Activated CD4-positive, alpha-beta T cell treated with anti-CD3 and anti-CD28 coated beads for 24 hours (primary cell): ENCODE measurements around the gene LGR6.
"Not testable (repeated sequence)": the region's sequence is repeated elsewhere in the genome, so short reads cannot be mapped to it uniquely, and the experiment has no call there.

Experiments used
- DNase-seq, 2 donors: peaks; one replicate each; pipeline ENCODE4 v3.0.0-alpha.2; 2020; ENCODE audit warnings: low read depth in 2 of 2

The LGR6 gene

DNA sequence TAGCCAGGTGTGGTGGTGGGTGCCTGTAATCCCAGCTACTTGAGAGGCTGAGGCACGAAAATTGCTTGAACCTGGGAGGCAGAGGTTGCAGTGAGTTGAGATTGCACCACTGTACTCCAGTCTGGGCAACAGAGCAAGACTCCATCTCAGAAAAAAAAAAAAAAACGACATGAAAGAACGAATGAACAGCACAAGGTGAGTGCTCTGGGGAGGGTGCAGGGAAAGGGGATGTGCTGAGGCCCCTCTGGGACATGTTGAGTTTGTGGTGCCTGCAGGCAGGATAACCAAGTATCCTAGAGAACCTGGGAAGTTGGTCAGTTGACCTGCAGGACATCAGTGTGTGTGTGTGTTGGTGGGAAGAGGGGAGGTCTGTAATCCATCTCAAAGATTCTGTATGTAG is 46.6 kb downstream of the LGR6 start:
- DNase-seq, result not testable (repeated sequence)

DNA sequence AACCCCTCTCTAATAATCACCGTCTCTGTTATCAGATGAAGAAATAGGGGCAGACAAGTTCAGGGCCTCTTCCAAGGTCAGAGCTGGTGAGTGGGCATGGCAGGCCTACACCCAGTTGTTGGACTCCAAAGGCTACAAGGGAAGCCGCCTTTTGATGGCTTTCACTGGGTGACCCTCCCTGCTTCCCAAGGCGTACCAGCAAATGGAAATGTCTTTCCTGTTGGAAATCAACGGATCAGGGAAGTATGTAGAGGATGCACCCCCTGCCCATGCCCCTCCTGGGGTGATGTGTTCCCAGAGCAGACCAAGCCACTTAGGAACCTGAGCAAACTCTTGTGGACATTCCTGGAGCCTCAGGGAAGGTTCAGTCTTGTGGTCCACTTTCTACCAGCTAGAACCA is 47.4 kb downstream of the LGR6 start:
- DNase-seq, result no peak

DNA sequence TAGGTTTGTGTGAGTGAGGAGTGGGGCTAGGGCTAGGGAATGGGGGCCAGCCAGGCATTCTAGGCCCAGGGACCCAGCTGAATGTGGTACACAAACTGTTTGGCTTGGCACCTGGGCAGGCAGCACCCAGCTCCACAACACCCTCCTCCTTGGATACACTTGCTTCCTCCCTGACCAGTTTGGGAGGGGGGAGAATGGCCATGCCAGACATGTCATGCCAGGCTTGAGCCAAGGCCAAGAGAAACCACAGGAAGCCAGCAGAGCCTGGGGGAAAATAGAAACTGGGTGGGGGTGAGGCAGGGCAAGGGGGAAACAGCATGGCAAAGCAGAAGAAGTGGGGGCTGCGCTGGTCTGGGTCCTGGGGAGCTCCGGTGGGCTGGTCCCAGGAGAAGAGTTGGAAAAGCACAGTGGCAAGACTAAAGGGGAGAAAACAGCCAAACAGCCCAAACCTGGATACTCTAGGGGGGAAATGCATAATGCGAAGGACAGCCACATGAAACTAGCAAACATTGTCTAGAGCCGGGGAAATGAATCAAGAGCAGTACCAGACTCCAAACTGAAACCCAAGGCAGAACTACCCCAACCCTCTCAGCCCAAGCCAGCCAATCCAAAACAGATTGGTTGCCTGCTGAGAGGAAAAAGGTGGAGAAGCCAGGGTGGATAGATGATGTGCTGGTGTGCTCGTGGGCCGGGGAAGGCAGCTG is 47.9 kb downstream of the LGR6 start:
- no peak for DNase-seq

DNA sequence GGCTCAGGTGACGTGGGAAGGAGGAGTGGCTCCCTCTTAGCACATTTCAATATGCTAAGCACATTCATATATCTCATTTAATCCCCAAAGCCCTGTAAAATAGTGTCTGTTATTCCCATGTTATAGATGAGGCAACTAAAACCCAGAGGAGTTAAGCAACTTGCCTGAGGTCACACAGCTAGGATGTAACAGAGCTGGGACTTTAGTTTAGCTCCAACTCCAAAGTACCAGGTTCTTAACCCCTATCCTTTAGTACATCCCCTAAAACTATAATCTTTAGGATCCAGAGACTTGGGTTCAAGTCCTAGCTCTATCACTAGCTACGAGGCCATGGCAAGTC is 48.5 kb downstream of the LGR6 start:
- no peak for DNase-seq

DNA sequence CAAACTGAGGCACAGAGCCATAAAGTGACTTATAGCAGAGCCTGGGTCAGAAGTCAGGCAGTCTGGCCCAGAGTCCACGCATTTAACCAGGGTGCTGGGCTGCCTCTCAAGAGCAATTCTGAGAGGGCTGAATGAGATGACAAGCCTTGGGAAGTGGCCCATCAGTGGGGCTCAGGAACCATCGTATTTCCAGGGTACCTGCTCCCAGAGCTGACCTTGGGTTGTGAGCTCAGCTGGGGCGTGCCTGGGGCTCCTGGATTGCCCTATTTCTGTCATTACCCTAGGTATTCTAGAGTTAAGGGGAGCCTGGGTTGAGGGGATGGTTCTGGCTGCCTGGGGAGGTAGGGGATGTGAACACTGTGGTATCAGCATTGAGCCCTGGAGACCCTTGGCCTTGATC is 49.4 kb downstream of the LGR6 start:
- no peak for DNase-seq

DNA sequence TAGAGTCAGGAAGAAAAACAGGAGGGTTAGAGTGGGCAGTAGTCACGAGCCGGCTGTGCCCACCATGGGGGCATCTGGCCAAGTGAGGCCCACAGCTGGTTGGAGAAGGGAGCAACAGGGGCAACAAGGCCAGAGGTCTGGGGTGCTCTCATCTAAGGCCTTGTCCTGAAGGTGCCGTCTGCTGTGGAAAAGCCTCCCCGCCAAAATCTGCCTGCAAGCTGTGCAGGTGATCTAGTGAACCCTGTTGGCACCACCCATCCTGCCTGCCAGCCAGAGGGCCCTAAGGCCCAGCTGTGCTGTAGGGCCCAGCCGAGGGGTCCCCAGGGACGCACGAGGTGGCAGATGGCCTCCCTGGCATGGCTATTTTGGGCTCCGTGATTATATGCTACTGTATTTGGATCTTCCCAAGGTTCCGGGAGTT is 51.3 kb downstream of the LGR6 start:
- no peak for DNase-seq

DNA sequence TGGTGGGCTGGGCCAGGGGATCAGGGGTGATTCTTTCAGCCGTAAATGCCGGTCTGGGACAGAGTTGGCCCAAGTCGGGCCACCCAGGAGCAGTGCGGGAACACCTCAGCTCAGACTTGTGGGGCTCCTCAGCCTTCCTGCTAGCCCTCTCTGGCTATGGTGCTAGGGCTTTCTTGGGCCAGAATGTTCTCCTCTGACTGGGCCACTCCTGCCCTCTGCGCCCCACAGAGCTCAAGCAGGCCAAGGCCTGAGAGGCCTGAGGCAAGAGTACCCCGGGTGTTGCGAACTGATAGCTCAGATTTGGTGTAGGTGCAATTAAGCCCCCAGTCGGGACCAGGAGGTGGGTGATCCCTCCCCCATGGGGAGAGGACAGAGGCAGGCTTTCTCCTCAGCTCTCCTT is 51.8 kb downstream of the LGR6 start:
- no peak for DNase-seq

DNA sequence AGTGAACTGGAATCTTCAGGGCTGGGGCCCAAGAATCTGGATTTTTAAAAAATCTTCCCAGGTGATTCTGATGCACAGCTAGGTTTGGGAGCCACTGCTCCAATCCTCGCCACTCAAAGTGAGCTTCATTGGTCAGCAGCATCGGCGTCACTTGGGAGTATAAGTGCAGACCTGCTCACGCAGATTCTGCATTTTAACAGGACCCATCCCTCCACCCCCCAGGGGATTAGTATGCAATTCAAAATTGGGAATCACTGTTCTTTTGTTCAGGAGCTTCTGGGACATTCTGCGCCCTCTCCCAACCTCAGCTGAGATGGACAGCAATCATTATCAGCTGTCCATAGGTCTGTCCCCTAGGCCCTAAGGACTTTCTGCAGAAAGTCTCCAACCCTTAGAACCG is 53.5 kb downstream of the LGR6 start:
- DNase-seq, result no peak

DNA sequence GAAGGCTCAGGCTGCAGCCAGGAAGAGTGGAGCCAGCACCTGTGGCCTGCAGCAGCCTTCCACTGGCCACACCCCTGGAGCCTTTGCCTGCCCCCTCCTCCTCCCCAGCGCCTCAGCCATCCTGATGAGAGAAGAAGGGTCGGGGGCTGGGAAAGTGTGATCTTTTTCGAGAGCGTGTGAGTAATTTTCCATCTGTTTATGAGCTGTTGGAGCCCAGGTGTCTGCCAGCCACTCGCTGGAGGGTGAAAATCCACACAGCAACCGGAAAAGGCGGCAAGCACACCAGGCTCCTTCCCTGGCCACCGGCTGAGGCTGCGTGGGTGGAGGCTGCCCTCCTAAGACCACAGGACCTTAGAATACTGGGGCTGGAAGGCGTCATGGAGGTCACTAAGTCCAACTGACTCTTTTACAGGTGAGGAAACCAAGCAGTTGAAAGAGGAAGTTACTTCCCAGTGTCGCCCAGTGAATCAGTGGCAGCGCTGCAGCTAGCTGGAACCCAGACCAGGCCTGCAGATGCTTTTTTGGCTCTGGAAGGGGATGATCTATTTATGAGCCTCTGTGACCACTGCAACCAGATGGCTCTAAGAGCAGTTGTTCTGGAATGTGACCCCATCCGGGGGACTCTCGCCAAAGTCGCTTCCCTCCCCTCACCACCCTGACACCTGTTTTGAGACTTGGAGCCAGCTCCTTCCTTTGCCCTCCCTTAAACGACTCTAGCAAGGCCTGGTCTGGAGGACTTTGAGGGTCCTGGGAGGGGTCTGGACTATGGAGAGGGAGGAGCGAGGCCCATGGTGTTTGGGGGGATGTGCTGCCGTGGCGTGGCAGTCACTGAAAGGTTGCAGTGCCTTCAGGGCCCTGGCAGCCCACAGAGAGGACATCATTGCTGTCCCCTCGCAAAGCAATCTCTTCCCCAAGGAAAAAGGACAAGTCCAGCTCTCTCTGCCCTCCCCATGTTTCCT is 54.5 kb downstream of the LGR6 start:
- no peak for DNase-seq

DNA sequence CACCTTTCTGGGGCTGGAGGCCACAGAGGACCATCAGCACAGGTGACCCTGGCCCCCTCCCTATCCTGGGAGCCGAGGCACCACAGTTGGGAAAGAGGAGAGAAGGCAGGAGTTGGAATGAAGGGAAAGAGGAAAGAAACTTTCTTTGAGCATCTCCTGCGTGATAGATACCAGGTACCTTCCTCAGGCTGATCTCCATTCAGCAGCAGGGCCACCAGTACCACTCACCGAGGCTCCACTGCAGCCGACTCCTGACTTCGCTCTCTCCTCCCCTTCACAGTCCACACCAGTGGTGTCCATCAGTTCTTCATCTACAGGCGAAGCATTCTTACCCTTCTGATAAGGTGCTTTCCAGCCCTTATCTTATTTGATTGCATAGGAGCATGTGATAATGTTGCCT is 55.3 kb downstream of the LGR6 start:
- DNase-seq, result no peak

DNA sequence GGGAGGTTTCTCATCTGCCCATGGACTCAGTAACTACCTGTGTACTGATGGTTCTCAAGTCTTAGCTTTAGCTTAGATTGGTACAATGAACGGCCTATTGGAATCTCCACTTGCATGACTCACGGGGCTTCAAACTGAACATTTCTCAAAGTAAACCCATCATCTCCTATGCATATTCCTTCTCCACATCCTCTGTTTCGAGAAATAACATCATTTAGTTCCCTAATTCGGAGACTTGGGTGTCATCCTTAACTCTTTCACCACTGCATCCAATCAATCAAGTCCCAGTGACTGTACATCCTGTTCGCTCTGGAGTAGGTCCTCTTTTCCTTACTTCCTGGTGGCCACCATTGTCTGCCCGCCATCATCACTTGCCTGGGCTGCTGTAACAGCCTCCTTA is 55.8 kb downstream of the LGR6 start:
- no peak for DNase-seq

DNA sequence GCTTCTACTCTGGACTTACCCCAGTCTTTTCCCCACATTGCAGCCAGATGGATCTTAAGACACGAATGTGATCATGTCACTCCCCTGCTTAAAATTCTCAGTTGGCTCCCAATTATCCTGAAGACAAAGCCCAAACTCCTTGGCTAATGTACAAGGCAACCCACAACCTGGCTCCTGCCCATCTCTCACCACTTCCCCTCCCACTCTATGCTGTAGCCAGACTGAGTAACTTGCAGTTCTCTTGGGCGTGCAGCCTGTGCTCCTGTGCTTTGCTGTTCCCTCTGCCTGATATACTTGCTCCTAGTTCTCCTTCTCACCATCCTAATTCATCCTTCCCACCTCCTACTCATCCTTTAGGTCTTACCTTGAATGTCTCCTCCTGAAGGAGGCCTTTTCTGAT is 56.2 kb downstream of the LGR6 start:
- DNase-seq, result no peak

DNA sequence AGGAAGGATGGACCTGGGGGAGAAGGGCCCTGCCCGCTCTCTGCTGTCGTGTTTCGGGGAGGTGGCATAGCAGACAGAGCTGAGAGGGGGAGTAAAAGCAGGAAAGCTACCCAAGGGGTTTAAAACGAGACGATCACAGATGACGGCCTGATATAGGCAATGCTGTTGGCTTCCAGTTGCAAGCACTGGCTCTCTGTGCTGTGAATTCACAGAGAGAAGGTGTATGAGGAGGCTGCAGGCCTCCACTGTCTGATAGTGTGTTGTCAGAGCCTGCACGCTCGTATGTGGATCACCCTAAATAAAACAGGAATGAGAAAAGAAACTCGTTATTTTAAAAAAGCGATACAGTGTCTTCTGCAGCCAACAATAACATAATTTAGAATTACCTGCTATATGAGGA is 57.4 kb downstream of the LGR6 start:
- DNase-seq, result no peak

DNA sequence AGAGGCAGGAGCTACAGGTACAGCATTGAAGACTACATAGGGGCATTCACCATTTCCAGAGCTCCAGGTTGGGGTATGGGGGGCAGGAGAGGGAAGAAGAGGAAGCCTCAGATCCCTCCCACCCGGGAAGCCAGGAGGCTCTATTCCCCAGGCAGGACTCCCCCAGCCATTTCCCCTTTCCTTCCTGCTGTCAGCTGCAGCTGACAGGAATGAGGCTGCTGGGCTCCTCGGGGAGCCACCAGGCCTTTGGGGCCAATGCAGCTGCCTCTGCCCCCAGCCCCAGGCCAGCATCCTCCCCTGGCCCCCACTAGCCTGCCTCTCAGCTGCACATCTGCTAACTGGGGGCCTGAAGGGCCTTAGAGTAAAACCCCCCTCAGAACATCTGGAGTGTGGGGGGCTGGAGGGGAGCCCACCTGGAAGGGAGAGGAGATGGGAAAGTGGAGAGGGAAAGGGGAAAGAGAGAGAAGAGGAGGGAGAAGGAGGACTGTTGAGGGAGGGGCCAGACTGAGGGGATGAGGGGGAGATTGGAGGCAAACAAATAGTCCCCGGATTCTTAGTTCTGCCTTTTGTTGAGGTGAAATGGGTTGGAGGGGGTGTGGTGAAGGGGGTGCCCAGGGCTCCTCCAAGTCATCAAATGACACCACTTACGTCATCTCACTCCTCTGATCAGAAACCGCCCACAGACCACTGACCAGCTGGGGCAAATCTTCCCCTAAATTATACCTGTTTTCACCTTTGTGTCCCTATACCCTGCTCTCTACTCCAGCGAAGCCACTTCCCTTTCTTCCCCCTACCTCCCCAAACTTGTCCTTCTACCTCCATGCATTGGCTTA is 58.0 kb downstream of the LGR6 start:
- DNase-seq, result no peak

DNA sequence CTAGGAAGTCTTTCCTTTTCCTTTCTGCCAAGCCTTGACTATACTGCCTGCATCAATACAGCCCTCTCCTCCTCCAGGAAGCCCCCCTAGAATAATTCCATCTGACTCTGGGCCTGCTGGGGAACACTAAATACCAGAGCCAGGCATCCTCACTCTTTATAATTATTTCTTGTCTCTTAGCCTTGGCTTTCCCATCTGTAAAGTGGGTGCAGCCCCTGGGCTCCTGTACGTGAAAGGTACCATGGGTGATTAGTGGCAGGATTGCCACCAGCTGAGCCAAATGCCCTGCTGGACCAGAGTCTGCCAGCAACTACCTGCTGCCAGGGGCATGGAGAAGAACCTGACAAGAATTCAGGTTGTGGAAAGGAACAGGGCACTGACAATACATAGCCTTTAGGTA is 58.7 kb downstream of the LGR6 start:
- no peak for DNase-seq

DNA sequence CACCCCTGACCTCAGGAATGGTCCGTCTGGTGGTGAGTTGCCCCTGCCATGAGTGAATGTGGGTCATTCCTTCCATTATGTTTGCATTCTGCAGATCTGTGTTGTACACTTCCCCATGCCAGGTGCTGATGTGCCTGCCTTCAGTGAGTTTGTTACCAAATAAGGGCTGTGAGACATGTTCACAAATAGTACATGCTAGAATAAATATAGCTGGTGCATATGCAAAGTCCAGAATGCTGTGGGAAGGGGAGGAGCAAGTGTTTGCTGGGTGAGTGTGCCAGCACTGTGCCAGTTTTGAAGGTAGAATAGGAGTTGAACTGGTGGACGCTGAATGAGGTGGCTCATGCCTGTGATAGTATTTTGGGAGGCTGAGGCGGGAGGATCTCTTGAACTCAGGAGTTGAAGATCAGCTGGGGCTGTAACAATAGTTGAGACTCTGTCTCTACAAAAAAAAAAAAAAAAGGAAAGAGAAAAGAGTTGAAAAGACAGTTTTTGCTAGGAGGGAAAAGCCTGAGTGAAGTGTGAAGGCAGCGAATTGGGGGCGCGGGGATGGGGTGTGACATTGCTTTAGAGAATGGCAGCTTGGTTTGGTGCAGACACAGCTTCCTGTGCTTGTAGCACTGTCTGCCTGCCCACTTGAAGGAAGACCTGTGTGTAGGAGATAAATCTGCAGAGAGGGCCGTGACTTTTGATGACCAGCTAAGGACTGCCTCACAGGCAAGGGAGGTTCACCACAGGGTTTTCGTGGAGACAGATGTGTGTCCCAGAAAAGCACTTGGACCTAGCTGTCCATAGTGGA is 61.1 kb downstream of the LGR6 start:
- DNase-seq, result no peak

DNA sequence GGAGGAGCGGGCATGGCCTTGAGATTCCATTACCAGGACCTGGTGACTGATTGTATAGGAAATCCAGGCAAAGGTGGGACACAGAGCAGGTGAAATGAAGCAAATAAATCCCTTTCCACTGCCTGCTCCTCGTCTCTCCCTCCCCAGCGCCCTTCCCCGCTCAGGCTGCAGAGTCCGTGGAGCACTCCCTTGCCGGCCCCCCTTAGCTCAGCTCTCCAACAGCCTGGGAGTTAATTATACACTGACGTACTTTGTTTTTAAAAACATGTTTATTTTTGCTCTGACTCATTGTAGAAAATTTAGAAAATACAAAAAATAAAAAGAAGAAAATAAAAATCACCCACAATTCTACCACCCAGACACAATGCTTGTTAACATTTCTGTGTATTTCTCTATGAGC is 61.7 kb downstream of the LGR6 start:
- DNase-seq, result no peak

DNA sequence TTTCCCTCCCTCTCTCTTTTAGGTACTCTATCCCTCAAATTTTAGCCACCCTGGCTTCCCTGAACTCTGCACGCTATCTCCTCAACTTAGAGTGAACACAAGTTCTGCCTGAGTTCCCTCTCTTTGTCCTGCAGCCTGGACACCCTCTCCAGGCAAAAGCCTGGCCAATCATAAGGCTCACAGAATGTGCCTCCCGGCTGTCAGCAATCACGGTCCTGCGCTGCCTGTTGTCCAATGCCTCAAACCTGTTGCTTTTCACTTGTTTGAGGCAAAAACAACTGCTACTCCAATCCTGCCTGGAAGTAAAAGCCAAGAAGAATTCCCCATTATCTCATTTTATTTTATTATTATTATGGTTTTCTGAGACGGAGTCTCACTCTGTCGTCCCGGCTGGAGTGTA is 66.1 kb downstream of the LGR6 start:
- no peak for DNase-seq

DNA sequence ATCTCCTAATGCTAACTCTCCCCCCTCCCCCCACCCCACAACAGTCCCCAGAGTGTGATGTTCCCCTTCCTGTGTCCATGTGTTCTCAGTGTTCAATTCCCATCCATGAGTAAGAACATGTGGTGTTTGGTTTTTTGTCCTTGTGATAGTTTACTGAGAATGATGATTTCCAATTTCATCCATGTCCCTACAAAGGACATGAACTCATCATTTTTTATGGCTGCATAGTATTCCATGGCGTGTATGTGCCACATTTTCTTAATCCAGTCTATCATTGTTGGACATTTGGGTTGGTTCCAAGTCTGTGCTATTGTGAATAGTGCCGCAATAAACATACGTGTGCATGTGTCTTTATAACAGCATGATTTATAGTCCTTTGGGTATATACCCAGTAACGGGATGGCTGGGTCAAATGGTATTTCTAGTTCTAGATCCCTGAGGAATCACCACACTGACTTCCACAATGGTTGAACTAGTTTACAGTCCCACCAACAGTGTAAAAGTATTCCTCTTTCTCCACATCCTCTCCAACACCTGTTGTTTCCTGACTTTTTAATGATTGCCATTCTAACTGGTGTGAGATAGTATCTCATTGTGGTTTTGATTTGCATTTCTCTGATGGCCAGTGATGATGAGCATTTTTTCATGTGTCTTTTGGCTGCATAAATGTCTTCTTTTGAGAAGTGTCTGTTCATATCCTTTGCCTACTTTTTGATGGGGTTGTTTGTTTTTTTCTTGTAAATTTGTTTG is 67.8 kb downstream of the LGR6 start:
- not testable (repeated sequence) for DNase-seq

DNA sequence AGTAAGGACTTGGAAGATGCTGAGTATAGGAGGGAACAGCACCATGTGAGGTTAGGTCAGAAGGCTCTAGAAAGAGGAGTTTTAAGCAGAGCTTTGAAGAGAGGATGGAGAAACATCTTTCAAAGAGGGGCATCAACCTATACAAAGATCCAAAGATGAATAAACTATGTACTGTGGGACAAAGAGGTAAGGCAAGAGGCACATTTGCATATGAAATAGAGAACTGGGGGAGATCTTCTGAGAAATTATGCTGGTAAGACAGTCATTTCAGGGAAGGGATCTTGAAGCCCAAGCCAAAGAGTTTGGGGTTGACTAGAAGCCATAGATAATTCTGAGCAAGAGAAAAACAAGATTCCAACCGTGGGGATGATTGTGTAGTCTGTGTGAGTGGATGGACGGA is 70.0 kb downstream of the LGR6 start:
- no peak for DNase-seq

DNA sequence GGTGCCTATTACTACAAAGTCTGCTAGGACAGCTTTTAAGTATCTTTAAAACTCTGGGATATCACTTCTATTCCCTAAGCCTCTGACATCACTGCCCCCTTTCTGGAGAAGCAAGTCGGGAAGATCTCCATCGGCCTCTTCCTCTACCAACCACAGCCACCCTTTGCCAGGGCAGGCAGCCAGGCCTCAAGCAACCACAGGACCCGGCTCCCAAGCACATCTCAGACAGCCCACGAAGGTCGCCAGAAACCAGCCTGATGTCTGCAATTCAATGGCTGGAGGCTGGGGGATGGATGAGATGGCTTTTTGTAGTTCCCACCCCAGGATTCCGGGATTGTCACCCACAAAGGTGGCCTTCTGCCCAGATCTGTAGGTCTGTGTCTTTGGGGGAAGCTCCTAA is 70.7 kb downstream of the LGR6 start:
- no peak for DNase-seq
